ENCODE measurements around the gene CHRNA5. TPM values are rescaled to one million over a fixed set of nuclear protein-coding genes. Genes with fewer than 3 reads are reported as not detected.
"Not testable (repeated sequence)": the region's sequence is repeated elsewhere in the genome, so short reads cannot be mapped to it uniquely, and the experiment has no call there.

CHRNA5 gene
- total RNA-seq, 1 experiment from 2014 or later, result not detected

- peak overlapping the region; percentile 83 for H3K9ac ChIP-seq (ENCODE audit: low read length)
- H3K27ac ChIP-seq (ENCODE audit: low read length); H3K27me3 ChIP-seq (ENCODE audit: low read length); H4K20me1 ChIP-seq (ENCODE audit: insufficient read depth, low read depth, low read length); H3K9me2 ChIP-seq (replicated peaks; ENCODE audit: insufficient read depth, low read length); H3K9me3 ChIP-seq (ENCODE audit: low read length): not testable (repeated sequence)
- H3K4me2 ChIP-seq (ENCODE audit: low read depth, low read length, poor library complexity, severe bottlenecking), result peak overlapping the region; percentile 85
- peaks cover 23% of the 10 kb centered on the region; the same call in 1 of the 2 replicates for H3K36me3 ChIP-seq (ENCODE audit: insufficient read depth, low read length)
- H3K79me2 ChIP-seq (ENCODE audit: low read length), result peaks cover 30% of the 10 kb centered on the region
- H3K4me3 ChIP-seq (ENCODE audit: low read length), result peak overlapping the region; percentile 86
- peak; percentile 21 for DNase-seq
- peak overlapping the region; percentile 51 for H2AFZ ChIP-seq (ENCODE audit: low read length)
- H3K4me1 ChIP-seq (ENCODE audit: low read length), result peaks cover 17% of the 10 kb centered on the region
Measured at GRCh38 chr15:78539464-78540140, 25.7 kb upstream of the CHRNA5 start.

DNA sequence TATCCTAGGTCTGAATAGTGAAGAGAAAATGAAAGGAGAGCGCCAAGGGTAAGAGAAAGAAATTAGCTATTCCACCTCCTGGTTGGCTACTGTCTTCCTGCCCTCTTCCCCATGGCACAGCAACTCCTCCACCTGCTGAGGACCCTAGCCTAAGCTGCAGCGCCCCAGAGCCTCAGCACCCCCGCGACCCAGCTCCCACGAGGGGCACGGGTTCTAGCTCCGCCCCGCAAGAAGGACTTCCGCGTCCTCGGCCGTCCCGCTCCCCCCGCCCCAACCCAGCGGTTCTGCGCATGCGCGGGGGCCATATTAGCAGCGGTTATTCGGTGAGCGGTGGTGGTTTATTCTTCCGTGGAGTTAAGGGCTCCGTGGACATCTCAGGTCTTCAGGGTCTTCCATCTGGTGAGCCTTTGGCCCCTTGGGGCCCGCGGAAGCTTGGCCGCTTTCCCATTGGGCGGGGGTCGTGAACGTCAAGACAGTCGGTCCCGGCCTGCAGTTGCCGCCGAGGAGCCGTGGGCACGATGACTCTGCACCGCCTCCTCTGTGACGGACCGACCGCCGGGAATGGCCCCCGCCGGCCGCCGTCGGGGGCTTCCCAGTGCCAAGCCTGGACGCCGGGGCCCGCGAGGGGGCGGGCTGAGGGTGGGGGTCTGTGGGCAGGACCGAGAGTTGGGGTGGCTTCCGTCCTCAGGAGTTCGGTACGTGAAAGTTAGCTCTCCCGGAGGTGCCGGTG lies 25.0 kb upstream of the CHRNA5 start, which contains the start of gene PSMA4:
PSMA4 (plus strand) TSS at position 304 of the 730 bp plus-strand sequence. CDS start 1,484 bp downstream, outside the sequence.
- peaks cover 30% of the 10 kb centered on the region for H3K36me3 ChIP-seq (ENCODE audit: insufficient read depth, low read length)
- peak within 1 kb of the TSS; percentile 85 for H3K4me2 ChIP-seq (ENCODE audit: low read depth, low read length, poor library complexity, severe bottlenecking)
- H3K27me3 ChIP-seq (ENCODE audit: low read length), result no peaks in the 10 kb centered on the region
- H3K4me1 ChIP-seq (ENCODE audit: low read length), result peaks cover 17% of the 10 kb centered on the region
- peaks cover 10% of the 10 kb centered on the region; the same call in 1 of the 2 replicates for H4K20me1 ChIP-seq (ENCODE audit: insufficient read depth, low read depth, low read length)
- H3K9ac ChIP-seq (ENCODE audit: low read length), result peak within 1 kb of the TSS; percentile 83
- peak; percentile 97 for DNase-seq
- H3K9me3 ChIP-seq (ENCODE audit: low read length), result no peaks in the 10 kb centered on the region
- peak within 1 kb of the TSS; percentile 86 for H3K4me3 ChIP-seq (ENCODE audit: low read length)
- peak within 1 kb of the TSS; percentile 51 for H2AFZ ChIP-seq (ENCODE audit: low read length)
- peak within 1 kb of the TSS; percentile 56; the same call in 1 of the 2 replicates for H3K27ac ChIP-seq (ENCODE audit: low read length)
- H3K79me2 ChIP-seq (ENCODE audit: low read length), result peaks cover 30% of the 10 kb centered on the region
- no peaks in the 10 kb centered on the region for H3K9me2 ChIP-seq (replicated peaks; ENCODE audit: insufficient read depth, low read length)

DNA sequence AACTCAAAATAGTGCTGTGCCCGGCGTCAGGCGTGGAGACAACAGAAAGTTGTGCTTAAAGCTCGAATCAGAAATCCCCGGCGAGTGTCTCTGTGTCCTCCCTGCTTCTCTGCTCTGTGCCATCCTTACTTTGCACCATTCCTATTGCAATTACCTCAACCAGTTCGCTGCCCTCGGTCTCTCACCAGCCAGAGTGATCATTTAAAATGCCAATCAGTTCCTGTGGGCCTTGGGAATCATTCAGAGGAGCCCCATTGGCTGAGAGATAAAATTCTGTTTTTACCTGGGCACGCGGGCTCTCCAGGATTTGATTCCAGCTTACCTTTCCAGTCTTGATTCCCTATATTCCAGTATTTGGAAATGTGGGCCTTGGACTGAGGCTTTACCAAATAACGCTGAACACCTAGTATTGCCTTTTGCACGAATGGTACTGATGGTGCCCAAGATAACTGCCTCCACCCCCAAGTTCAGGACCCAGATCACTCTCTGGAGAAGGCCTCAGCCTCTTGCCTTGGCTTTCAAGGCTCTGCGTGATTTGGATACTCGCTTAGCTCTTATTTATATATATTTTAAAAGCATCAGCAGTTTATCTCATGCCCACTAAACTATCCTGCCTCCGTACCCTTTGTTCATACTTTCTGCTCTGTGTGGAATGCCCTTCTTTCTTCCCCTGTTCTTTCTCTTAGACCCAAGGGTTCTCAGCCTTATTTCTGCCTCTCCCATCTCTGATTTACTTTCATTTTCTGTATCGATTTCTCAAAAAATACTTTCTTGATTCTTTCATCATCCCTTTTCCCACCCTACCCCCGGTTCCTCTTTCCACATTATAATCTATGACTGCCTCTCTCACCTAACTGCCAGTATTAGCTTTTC lies 24.2 kb upstream of the CHRNA5 start:
- H3K4me1 ChIP-seq (ENCODE audit: low read length), result peaks cover 17% of the 10 kb centered on the region
- H3K4me2 ChIP-seq (ENCODE audit: low read depth, low read length, poor library complexity, severe bottlenecking), result peak overlapping the region; percentile 85
- peak overlapping the region; percentile 35; the same call in 1 of the 2 replicates for H3K27ac ChIP-seq (ENCODE audit: low read length)
- peaks cover 10% of the 10 kb centered on the region; the same call in 1 of the 2 replicates for H4K20me1 ChIP-seq (ENCODE audit: insufficient read depth, low read depth, low read length)
- H3K9me3 ChIP-seq (ENCODE audit: low read length), result no peaks in the 10 kb centered on the region
- peak overlapping the region; percentile 83 for H3K9ac ChIP-seq (ENCODE audit: low read length)
- peak overlapping the region; percentile 86 for H3K4me3 ChIP-seq (ENCODE audit: low read length)
- peaks cover 30% of the 10 kb centered on the region for H3K79me2 ChIP-seq (ENCODE audit: low read length)
- H3K36me3 ChIP-seq (ENCODE audit: insufficient read depth, low read length), result peaks cover 38% of the 10 kb centered on the region
- peak; percentile 52 for DNase-seq
- no peaks in the 10 kb centered on the region for H3K27me3 ChIP-seq (ENCODE audit: low read length)
- no peak overlapping the region for H2AFZ ChIP-seq (ENCODE audit: low read length)
- no peaks in the 10 kb centered on the region for H3K9me2 ChIP-seq (replicated peaks; ENCODE audit: insufficient read depth, low read length)

GRCh38 chr15:78541744-78542034 lies 23.6 kb upstream of the CHRNA5 start:
- Histone ChIP-seq H3K9me3 (ENCODE audit: low read length) (no peaks in the 10 kb centered on the region), H3K4me2 (ENCODE audit: low read depth, low read length, poor library complexity, severe bottlenecking) (peak overlapping the region; percentile 85), H3K27ac (ENCODE audit: low read length) (0 out of 2 replicates have a peak overlapping the region, but pooled peaks have one; percentile 35), H3K79me2 (ENCODE audit: low read length) (peaks cover 30% of the 10 kb centered on the region), H3K36me3 (ENCODE audit: insufficient read depth, low read length) (peaks cover 42% of the 10 kb centered on the region), H4K20me1 (ENCODE audit: insufficient read depth, low read depth, low read length) (peaks cover 10% of the 10 kb centered on the region; the same call in 1 of the 2 replicates), H3K4me3 (ENCODE audit: low read length) (peak overlapping the region; percentile 86), H3K4me1 (ENCODE audit: low read length) (peaks cover 17% of the 10 kb centered on the region), H3K27me3 (ENCODE audit: low read length) (no peaks in the 10 kb centered on the region), H3K9me2 (replicated peaks; ENCODE audit: insufficient read depth, low read length) (no peaks in the 10 kb centered on the region), H2AFZ (ENCODE audit: low read length) (no peak overlapping the region), H3K9ac (ENCODE audit: low read length) (peak overlapping the region; percentile 83)
- DNase-seq, result no peak

- Histone ChIP-seq H4K20me1 (ENCODE audit: insufficient read depth, low read depth, low read length) (peaks cover 10% of the 10 kb centered on the region; the same call in 1 of the 2 replicates), H3K4me3 (ENCODE audit: low read length) (no peak overlapping the region), H3K36me3 (ENCODE audit: insufficient read depth, low read length) (peaks cover 49% of the 10 kb centered on the region), H2AFZ (ENCODE audit: low read length) (no peak overlapping the region), H3K27me3 (ENCODE audit: low read length) (no peaks in the 10 kb centered on the region), H3K79me2 (ENCODE audit: low read length) (peaks cover 30% of the 10 kb centered on the region), H3K27ac (ENCODE audit: low read length) (no peak overlapping the region), H3K4me2 (ENCODE audit: low read depth, low read length, poor library complexity, severe bottlenecking) (no peak overlapping the region), H3K9me3 (ENCODE audit: low read length) (no peaks in the 10 kb centered on the region), H3K9me2 (replicated peaks; ENCODE audit: insufficient read depth, low read length) (no peaks in the 10 kb centered on the region), H3K4me1 (ENCODE audit: low read length) (peaks cover 17% of the 10 kb centered on the region), H3K9ac (ENCODE audit: low read length) (no peak overlapping the region)
- DNase-seq, result peak; percentile 33
Measured at GRCh38 chr15:78542647-78543046, 22.7 kb upstream of the CHRNA5 start.

DNA sequence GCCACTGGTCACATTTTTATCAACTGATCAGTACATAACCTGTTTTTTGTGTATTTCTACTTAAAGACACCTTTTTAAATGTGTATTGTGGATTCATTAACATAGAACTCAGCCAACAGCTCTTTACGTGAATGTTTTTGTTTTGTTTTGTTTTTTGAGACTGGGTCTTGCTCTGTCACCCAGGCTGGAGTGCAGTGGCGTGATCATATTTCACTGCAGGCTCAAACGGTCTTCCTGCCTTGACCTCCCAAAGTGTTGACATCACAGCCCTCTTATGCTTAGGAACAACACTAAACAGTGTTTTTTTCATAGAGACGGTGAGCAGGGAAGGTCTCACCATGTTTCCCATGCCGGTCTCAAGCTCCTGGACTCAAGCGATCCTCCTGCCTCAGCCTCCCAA lies 15.1 kb upstream of the CHRNA5 start:
- Histone ChIP-seq H3K27me3 (ENCODE audit: low read length) (no peaks in the 10 kb centered on the region), H4K20me1 (ENCODE audit: insufficient read depth, low read depth, low read length) (no peaks in the 10 kb centered on the region), H3K36me3 (ENCODE audit: insufficient read depth, low read length) (peaks cover 34% of the 10 kb centered on the region), H3K27ac (ENCODE audit: low read length) (no peak overlapping the region), H3K79me2 (ENCODE audit: low read length) (no peaks in the 10 kb centered on the region; the same call in 1 of the 2 replicates), H2AFZ (ENCODE audit: low read length) (no peak overlapping the region), H3K9me3 (ENCODE audit: low read length) (no peaks in the 10 kb centered on the region), H3K9me2 (replicated peaks; ENCODE audit: insufficient read depth, low read length) (no peaks in the 10 kb centered on the region), H3K4me2 (ENCODE audit: low read depth, low read length, poor library complexity, severe bottlenecking) (no peak overlapping the region), H3K4me3 (ENCODE audit: low read length) (no peak overlapping the region), H3K9ac (ENCODE audit: low read length) (no peak overlapping the region), H3K4me1 (ENCODE audit: low read length) (no peaks in the 10 kb centered on the region)
- DNase-seq, result no peak

DNA sequence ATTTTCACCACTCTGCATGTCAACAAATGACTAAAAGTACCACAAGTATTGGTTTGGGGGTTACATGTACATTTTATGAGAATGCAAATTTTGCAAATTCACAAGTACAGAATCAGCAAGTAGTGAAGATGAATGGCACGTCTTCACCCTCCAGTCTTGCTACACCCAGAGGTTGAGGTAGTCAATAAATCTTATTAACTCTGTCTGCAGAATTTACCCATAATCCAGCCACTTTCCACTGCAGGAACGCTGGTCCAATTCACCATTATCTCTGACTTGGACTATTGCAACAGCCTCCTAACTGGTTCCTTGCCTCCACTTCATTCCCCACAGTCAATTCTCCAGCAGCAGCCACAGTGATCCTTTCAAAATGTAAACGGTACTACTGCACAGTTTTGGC lies 14.5 kb upstream of the CHRNA5 start:
- Histone ChIP-seq H3K9ac (ENCODE audit: low read length) (no peak overlapping the region), H3K4me3 (ENCODE audit: low read length) (no peak overlapping the region), H3K4me1 (ENCODE audit: low read length) (no peaks in the 10 kb centered on the region), H3K9me3 (ENCODE audit: low read length) (no peaks in the 10 kb centered on the region), H3K9me2 (replicated peaks; ENCODE audit: insufficient read depth, low read length) (no peaks in the 10 kb centered on the region), H3K36me3 (ENCODE audit: insufficient read depth, low read length) (peaks cover 28% of the 10 kb centered on the region; the same call in 1 of the 2 replicates), H3K79me2 (ENCODE audit: low read length) (no peaks in the 10 kb centered on the region), H4K20me1 (ENCODE audit: insufficient read depth, low read depth, low read length) (no peaks in the 10 kb centered on the region), H2AFZ (ENCODE audit: low read length) (no peak overlapping the region), H3K27ac (ENCODE audit: low read length) (no peak overlapping the region), H3K27me3 (ENCODE audit: low read length) (no peaks in the 10 kb centered on the region), H3K4me2 (ENCODE audit: low read depth, low read length, poor library complexity, severe bottlenecking) (no peak overlapping the region)
- no peak for DNase-seq
